ENCODE measurements around the gene IFIT2. TPM values are rescaled to one million over a fixed set of nuclear protein-coding genes. Genes with fewer than 3 reads are reported as not detected.

IFIT2 gene
- total RNA-seq, 1 experiment from 2014 or later, result 1.0 TPM

- Histone ChIP-seq H2AFZ (ENCODE audit: low read depth, low read length, poor library complexity, severe bottlenecking) (no peak overlapping the region), H3K9me2 (ENCODE audit: insufficient read depth) (no peaks in the 10 kb centered on the region), H4K20me1 (ENCODE audit: insufficient read depth) (no peaks in the 10 kb centered on the region), H3K36me3 (ENCODE audit: control insufficient read depth in 1 of 2, insufficient read depth in 2 of 2, low read length in 2 of 2) (no peaks in the 10 kb centered on the region), H3K9ac (ENCODE audit: low read length) (no peak overlapping the region), H3K4me2 (ENCODE audit: low read length) (no peak overlapping the region), H3K4me1 (ENCODE audit: control insufficient read depth in 1 of 2, insufficient read depth in 2 of 2, low read length in 2 of 2) (peaks cover 3 to 5% of the 10 kb centered on the region in 2 experiments; a peak in 2 of 4 replicates), H3K79me2 (ENCODE audit: insufficient read depth, low read length) (no peaks in the 10 kb centered on the region), H3K27me3 (ENCODE audit: insufficient read depth, low read length) (no peaks in the 10 kb centered on the region), H3K27ac (ENCODE audit: low read depth, low read length) (no peak overlapping the region), H3K9me3 (ENCODE audit: control insufficient read depth in 1 of 2, insufficient read depth in 1 of 2, low read depth in 1 of 2, low read length in 2 of 2) (no peaks in the 10 kb centered on the region), H3K4me3 (replicated peaks in 1 of 2; ENCODE audit: low read depth in 1 of 2, low read length in 2 of 2) (no peak overlapping the region)
- intact Hi-C loops (cut with micrococcal nuclease), result no loop called here
- ChIA-PET POLR2A (no interaction called here), RAD21 (ENCODE audit: low non-redundant PET in 1 of 2, low total read pairs in 2 of 2, uncharacterized antibody in 2 of 2, unreplicated experiment in 2 of 2) (no interaction called here), CTCF (no interaction called here)
- DNase-seq (ENCODE audit: low read depth, low spot score), result no peak
- no peak for TF ChIP-seq POLR2AphosphoS5 (IDR thresholded peaks at IDR 0.05; ENCODE audit: low read depth, low read length)
- no peak for TF ChIP-seq TCF7L2 (IDR thresholded peaks at IDR 0.05; ENCODE audit: borderline replicate concordance, extremely low read depth, insufficient read depth, insufficient read length)
- TF ChIP-seq SP1 (IDR thresholded peaks at IDR 0.05; ENCODE audit: low read depth), result no peak
- BruUV-seq (replicated peaks), result no TSS peak
- no peak for ATAC-seq
Measured at GRCh38 chr10:89342206-89342958, 40.5 kb downstream of the IFIT2 start.

DNA sequence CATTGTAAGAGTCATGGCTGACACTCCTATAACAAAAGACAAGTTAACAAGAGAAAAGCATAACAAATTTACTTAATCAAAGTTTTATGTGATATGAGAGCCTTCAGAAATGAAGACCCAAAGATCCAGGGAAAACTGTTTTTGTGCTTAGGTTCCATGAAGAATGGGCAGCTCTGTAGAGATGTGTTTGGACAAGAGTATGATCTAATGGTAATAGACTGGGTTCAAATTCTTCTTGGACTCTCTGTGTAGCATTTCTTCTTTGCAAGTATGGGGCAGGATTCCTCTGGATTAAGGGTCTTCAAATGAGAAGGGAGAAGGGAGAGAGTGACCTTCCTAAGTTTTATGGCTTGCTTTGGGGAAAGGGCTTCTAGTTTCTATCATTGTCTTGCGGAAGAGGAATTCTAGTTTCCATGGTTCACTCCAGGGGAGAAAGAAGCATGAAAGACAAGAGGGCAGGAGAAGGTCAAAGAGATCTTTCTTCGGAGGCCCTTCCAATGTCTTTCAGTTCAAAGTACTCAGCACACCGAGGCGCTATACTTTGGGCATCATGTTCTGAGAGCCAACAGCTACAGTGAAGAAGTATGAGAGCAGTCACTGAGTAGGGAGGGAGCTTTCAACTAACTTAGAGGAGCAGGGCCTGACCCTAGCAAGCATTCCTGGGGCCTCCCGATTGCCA, 41.4 kb downstream of the IFIT2 start:
- ChIA-PET POLR2A (interaction anchor here (1.3 kb wide), 1 partner anchor 16 kb away, joined by 3 read pairs; the partner anchor contains the start of gene IFIT3), RAD21 (ENCODE audit: low non-redundant PET in 1 of 2, low total read pairs in 2 of 2, uncharacterized antibody in 2 of 2, unreplicated experiment in 2 of 2) (no interaction called here), CTCF (no interaction called here)
- Histone ChIP-seq H3K79me2 (ENCODE audit: insufficient read depth, low read length) (no peaks in the 10 kb centered on the region), H3K4me3 (replicated peaks in 1 of 2; ENCODE audit: low read depth in 1 of 2, low read length in 2 of 2) (no peak overlapping the region), H2AFZ (ENCODE audit: low read depth, low read length, poor library complexity, severe bottlenecking) (no peak overlapping the region), H3K27me3 (ENCODE audit: insufficient read depth, low read length) (no peaks in the 10 kb centered on the region), H3K4me1 (ENCODE audit: control insufficient read depth in 1 of 2, insufficient read depth in 2 of 2, low read length in 2 of 2) (no peaks in the 10 kb centered on the region), H3K9ac (ENCODE audit: low read length) (no peak overlapping the region), H3K4me2 (ENCODE audit: low read length) (no peak overlapping the region), H3K9me3 (ENCODE audit: control insufficient read depth in 1 of 2, insufficient read depth in 1 of 2, low read depth in 1 of 2, low read length in 2 of 2) (no peaks in the 10 kb centered on the region), H3K27ac (ENCODE audit: low read depth, low read length) (no peak overlapping the region), H3K9me2 (ENCODE audit: insufficient read depth) (no peaks in the 10 kb centered on the region), H3K36me3 (ENCODE audit: control insufficient read depth in 1 of 2, insufficient read depth in 2 of 2, low read length in 2 of 2) (no peaks in the 10 kb centered on the region), H4K20me1 (ENCODE audit: insufficient read depth) (no peaks in the 10 kb centered on the region)
- intact Hi-C loops (cut with micrococcal nuclease), result no loop called here
- BruUV-seq (replicated peaks), result no TSS peak
- no peak for ATAC-seq
- DNase-seq (ENCODE audit: low read depth, low spot score), result no peak
- no peak for TF ChIP-seq SRF (IDR thresholded peaks at IDR 0.05; ENCODE audit: low read depth)
- TF ChIP-seq, protein P1, sequence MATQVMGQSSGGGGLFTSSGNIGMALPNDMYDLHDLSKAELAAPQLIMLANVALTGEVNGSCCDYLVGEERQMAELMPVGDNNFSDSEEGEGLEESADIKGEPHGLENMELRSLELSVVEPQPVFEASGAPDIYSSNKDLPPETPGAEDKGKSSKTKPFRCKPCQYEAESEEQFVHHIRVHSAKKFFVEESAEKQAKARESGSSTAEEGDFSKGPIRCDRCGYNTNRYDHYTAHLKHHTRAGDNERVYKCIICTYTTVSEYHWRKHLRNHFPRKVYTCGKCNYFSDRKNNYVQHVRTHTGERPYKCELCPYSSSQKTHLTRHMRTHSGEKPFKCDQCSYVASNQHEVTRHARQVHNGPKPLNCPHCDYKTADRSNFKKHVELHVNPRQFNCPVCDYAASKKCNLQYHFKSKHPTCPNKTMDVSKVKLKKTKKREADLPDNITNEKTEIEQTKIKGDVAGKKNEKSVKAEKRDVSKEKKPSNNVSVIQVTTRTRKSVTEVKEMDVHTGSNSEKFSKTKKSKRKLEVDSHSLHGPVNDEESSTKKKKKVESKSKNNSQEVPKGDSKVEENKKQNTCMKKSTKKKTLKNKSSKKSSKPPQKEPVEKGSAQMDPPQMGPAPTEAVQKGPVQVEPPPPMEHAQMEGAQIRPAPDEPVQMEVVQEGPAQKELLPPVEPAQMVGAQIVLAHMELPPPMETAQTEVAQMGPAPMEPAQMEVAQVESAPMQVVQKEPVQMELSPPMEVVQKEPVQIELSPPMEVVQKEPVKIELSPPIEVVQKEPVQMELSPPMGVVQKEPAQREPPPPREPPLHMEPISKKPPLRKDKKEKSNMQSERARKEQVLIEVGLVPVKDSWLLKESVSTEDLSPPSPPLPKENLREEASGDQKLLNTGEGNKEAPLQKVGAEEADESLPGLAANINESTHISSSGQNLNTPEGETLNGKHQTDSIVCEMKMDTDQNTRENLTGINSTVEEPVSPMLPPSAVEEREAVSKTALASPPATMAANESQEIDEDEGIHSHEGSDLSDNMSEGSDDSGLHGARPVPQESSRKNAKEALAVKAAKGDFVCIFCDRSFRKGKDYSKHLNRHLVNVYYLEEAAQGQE (IDR thresholded peaks at IDR 0.05; ENCODE audit: low read depth), result no peak
- TF ChIP-seq FOSL1 (IDR thresholded peaks at IDR 0.05; ENCODE audit: low read depth), result no peak

All from HCT116 (cell line).